GM19467 (cell line): ENCODE measurements around the gene DESI2.

ENCODE experiments used
- ATAC-seq: cut with Tn5 transposase; IDR thresholded peaks from one replicate; pipeline ENCODE4 v1.9.1; 2021; ENCODE audit warnings: mild to moderate bottlenecking, moderate library complexity; ENCODE audit not compliant: unreplicated experiment

The DESI2 gene

GRCh38 chr1:244751271-244751895 lies 98.5 kb downstream of the DESI2 start:
- ATAC-seq: no peak

DNA sequence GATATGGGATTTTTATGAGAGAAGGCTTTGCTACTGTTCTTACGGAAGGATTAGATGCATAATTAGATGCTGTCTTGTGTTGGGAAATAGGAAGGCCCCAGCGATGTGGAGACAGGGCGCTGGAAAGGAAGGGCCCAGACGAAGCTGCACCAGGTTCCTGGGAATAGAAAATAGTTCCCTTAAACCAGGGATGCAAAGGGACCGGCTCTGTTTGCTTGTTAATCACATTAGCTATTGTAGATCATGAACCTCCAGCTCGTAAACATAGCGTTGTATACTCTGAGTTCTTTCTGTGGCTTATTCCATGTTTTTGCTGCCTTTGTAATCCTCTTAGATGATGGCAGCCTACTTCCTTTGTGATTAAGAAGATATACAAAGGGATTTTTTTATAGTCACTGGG lies 102.7 kb downstream of the DESI2 start:
- ATAC-seq: no peak

GRCh38 chr1:244757091-244757939 lies 104.4 kb downstream of the DESI2 start:
- ATAC-seq: no peak
